NCI-H748 (cell line): ENCODE results near the gene MAGI2.
"Not testable (repeated sequence)": the region's sequence is repeated elsewhere in the genome, so short reads cannot be mapped to it uniquely, and the experiment has no call there.

ENCODE experiments used
- DNase-seq: peaks from one replicate; lab custom pipeline; 2025; ENCODE audit not compliant: unreplicated experiment; lab: John Stamatoyannopoulos, UW

The MAGI2 gene

GRCh38 chr7:79452032-79452494 lies 1.4 kb downstream of the MAGI2 start:
- DNase-seq = peak; percentile 82

GRCh38 chr7:79451580-79451979 lies 1.9 kb downstream of the MAGI2 start:
- DNase-seq = no peak

DNA sequence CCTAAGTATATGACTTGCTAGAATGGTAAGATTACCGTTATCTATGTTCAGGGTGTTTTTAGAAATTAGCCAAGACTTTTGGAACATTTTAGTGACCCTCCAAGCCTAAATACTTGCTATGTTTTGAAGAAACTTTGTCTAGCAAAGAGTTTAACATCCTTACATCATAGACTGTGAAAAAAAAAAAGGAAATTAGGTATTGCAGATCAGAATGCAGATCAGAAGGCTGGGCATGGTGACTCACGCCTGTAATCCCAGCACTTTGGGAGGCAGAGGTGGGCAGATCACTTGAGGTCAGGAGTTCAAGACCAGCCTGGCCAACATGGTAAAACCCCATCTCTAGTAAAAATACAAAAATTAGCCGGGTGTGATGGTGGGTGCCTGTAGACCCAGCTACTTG lies 10.7 kb downstream of the MAGI2 start:
- not testable (repeated sequence) for DNase-seq

- no peak for DNase-seq
Measured at GRCh38 chr7:79436378-79436777, 17.1 kb downstream of the MAGI2 start.

GRCh38 chr7:79434867-79435266 lies 18.6 kb downstream of the MAGI2 start:
- DNase-seq = no peak

DNA sequence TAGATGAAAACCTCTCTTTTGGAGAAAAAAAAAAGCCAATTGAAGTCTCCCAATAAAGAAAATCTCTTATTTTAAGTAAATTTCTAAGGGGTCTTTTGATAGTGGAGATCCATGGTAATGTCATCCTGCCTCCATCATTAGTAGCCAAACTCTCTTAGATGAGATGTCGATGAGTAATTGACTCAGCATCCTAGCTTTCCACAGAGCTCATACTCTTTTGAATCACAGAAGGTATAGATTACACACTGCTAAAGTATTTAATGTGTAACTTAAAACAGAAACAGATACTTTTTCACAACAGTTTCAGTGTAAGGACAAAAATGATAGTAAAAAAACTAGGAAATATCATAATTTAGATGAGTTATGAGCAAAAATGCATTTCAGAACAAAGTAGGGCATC lies 19.4 kb downstream of the MAGI2 start:
- no peak for DNase-seq

- DNase-seq = no peak
Measured at GRCh38 chr7:79430391-79430790, 23.1 kb downstream of the MAGI2 start.

GRCh38 chr7:79425665-79426064 lies 27.8 kb downstream of the MAGI2 start:
- DNase-seq = no peak

GRCh38 chr7:79421751-79422150 lies 31.7 kb downstream of the MAGI2 start:
- no peak for DNase-seq

DNA sequence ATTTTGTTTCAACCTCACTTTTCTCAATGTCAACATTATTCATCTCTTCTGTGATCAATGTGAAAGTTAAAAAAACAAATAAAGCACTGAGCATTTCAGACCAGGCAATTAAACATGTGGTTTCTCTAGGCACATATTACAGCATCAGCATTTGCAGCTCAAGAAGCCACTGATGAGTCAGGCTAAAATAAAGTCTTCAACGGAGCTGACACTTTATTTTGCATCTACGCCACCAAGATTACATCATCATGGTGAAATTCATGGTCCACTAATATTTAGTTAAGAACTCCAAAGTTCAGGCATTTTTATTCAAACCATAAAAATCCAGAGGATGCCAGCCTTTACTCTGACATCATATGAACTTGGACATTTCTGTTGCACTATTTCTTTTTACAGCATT lies 33.0 kb downstream of the MAGI2 start:
- no peak for DNase-seq

DNA sequence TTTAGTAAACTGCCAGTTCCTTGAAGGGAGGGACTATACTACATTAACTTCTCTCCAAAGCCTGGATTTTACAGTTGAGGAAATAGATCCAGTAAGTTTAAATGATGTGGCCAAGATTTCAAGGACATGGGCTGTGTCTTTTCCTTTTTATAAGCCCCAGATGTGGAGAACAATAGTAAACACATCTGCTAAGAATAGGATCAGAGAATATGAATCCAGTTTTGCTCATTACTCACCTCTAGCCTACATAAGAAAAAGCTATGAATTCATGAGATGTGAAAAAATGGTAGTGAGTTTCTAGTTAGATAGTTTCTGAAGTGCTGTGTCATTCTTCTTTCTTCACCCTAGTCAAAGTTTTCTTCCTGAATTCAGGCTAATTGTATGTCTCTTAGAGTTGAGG lies 38.6 kb downstream of the MAGI2 start:
- no peak for DNase-seq

DNA sequence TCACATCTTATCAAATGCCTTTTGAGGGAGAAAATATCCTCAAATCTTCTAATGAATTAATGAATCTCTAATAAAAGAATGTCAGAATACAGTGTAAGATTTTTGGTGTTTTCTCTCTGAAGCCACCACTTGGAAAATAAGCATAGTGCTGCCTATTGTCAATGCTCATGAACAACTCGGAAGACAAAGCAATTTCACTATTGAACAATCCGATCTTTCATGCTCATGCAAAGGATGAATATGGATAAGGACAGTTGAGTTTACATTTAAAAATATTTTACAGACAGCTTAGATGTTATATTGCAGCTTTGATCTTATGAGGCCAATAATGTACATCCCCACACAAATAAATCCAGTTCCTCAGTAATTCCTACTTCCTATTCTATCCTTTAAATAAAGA lies 40.6 kb downstream of the MAGI2 start:
- no peak for DNase-seq

GRCh38 chr7:79412438-79412837 lies 41.0 kb downstream of the MAGI2 start:
- no peak for DNase-seq

DNA sequence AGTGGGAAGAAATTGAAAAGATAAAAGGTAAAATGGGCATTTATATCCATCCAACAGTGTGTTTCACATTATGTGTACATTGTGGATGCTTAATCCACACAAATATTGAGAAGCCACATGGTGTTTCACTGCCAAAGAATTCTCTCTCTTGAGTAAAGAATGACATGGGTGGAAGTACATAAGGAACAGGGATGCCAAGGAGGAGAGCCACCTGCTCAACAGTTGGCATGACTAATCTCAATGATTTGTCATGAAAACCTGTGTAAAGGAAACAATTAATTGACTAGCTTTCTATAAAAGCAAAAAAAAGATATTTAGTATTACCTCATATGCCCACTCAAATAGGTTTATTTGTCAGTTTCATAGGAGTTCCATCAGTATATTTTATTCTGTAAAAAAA lies 43.1 kb downstream of the MAGI2 start:
- DNase-seq = no peak

DNA sequence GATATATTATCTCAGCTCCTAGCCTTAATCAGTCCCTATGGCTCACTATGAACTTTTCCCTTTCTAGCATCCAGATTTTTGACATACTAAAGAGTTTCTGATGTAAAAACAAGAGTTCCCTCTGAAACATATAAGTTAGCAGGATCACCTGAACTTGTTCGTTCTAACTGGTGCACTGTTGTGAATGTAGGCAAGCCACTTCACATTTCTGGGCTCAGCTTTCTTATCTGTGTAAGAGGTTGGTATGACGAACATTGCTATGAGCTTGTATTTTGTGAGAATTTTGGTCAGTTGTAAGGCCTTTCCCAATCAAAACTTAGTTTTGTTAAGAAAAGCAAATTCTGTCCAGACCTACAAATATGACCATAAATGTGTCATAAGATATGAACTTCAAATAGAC lies 46.1 kb downstream of the MAGI2 start:
- DNase-seq = no peak

DNA sequence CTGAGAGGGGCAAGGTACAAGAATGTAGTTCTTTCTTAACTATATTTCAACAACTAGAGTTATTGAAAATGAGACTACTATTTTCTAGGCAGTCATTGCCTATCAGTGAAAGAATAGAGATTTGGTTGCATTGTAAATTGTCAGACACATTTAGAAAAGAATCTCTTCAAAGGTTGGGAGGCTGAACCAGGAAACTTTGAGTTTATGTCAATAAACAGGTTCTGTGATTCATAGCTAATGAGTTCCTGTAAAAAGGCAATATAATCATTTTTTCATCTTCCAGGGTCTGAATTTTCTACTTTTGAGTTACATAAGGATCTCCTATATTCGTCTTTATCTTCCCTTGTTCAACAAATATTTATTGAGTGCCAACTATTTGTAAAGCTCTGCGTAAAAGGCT lies 47.1 kb downstream of the MAGI2 start:
- no peak for DNase-seq

- no peak for DNase-seq
Measured at GRCh38 chr7:79405368-79405767, 48.1 kb downstream of the MAGI2 start.

DNA sequence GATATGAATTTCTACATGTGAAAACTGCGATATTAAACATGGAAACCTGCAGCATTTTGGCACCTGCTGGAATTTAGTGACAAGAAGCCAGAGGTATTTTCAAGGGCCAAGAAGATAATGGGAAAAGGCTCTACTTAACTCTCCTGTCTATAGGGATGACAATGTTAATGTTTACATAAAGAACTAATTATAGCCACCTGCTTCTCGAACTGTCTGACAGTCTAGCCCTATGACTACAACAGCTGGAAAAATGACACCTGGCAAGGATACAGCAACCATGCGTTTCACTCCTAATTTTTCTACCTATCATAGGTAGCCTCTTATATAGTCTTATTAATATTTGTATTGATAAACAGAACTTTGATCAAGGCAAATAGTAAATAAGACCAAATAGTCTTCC lies 49.6 kb downstream of the MAGI2 start:
- peak; percentile 87 for DNase-seq

- no peak for DNase-seq
Measured at GRCh38 chr7:79403451-79403850, 50.0 kb downstream of the MAGI2 start.

DNA sequence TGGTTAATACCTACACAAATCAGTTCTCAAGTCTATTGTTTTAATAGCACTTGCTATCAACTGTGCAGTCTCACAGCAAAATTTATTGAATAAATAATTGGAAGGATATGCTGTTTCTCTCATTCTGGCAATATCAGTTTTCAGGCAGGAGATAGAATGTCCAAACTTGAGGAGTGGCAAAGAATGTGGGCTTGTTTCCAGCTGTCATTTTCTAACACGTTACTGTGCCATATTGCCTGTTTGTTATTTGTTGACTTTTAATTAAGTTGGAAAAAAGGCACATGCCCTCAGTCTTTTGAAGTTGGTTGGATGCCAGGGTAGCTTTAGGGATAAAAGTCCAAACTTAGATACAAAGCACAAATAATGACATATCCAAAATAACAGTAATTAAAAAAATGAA lies 52.2 kb downstream of the MAGI2 start:
- no peak for DNase-seq

- no peak for DNase-seq
Measured at GRCh38 chr7:79400222-79400621, 53.2 kb downstream of the MAGI2 start.

GRCh38 chr7:79398138-79398749 lies 55.2 kb downstream of the MAGI2 start:
- no peak for DNase-seq

DNA sequence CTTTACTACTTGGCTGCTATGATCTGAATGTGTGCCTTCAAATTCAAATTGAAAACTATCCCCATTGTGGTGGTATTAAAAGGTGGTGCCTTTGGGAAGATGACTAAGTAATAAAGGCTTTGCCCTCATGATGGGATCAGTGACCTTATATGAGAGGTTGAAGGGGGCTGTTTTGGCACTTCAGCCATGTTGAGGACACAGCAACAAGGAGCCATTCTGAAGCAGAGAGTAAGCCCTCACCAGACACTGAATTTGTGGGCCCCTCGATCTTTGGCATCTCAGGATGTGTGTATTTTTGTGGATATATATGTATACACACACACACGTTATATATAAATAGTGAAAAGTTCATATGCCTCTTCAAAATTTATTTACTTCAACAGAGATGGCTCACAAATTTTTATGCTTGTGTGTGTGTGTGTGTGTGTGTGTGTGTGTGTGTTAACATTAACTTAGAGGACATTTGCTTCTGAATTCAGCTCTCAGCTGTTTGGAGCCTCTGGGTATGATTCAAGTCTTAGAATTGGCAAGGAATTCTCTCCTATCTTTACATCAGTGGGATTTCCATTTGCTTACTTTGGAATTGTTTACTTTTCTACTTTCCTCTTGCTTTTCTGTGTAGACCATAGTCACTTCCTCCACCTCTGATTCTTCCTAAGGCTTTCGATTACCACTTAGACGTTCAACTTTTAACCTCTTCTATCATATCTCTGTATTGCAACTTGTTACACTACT lies 66.6 kb downstream of the MAGI2 start:
- no peak for DNase-seq
